Activated T-cell treated with anti-CD3 and anti-CD28 coated beads for 24 hours (primary cell): ENCODE data around the gene INO80B.
A peak's percentile ranks its signal among the peaks of the same experiment; 100 is the strongest.

Source experiments
- DNase-seq: peaks from one replicate; pipeline ENCODE4 v3.0.0-alpha.2; 2020; ENCODE audit warnings: low read depth

The INO80B gene

GRCh38 chr2:74502720-74503505, 48.0 kb downstream of the INO80B start:
- no peak for DNase-seq

- no peak for DNase-seq
Observed at GRCh38 chr2:74503506-74504475, 48.9 kb downstream of the INO80B start.

- DNase-seq = no peak
Observed at GRCh38 chr2:74504591-74504990, 49.7 kb downstream of the INO80B start.

GRCh38 chr2:74505448-74506246, 50.8 kb downstream of the INO80B start:
- DNase-seq = no peak

GRCh38 chr2:74507145-74507925, 52.4 kb downstream of the INO80B start, which contains the start of gene PCGF1:
PCGF1 (minus strand) TSS chr2:74507695; CDS start chr2:74507668, 27 bp downstream.
- DNase-seq = peak; percentile 99
